SIG-M5 treated with dmso at 0.1 percent for 504 hours (cell line): ENCODE measurements around the gene EGR1.

Experiments
- DNase-seq: peaks from one replicate; lab custom pipeline; 2025; ENCODE audit not compliant: unreplicated experiment; lab: John Stamatoyannopoulos, UW

EGR1 gene

DNA sequence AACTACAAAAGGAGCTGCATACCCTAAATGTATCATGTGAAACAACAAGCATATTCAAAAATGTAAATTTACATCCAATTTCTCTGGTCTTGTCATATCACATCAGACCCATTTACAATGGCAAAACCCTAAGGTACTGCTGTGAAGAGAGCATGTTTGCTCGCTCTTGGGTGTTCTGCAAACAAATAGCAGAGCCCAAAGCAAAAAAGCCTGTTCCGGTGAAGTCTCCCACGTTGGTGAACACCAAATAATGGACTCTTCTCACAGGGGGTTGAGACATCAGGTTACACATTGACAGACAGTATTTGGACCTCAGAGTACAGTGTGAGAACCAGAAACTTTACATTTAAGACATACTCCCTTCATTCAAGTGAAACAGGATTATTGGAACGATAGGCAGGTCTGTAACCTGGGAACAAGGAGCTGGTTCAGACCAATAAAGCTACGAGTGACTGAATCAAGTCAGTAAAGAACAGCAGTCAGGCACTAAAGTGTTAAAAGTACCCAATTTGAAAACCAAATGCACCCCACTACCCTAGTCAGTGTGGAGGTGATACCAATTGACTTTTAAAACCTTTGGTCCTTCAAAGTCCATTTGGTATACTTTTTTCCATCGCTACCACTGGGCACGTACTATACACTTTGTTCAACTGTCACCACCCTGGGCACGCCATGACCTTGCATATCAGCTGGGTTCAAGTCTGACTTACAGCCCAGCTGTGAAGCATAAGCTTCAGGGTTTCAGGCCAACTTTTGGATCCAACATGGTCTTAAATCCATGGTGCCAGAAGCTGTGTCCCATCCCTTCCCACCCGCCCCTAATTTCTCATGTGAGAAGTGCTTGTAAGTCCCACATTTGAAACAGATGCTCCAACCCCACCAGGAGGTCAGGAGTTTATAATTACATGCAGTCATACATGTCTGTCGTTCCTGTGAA is 41.4 kb downstream of the EGR1 start:
- DNase-seq = no peak

DNA sequence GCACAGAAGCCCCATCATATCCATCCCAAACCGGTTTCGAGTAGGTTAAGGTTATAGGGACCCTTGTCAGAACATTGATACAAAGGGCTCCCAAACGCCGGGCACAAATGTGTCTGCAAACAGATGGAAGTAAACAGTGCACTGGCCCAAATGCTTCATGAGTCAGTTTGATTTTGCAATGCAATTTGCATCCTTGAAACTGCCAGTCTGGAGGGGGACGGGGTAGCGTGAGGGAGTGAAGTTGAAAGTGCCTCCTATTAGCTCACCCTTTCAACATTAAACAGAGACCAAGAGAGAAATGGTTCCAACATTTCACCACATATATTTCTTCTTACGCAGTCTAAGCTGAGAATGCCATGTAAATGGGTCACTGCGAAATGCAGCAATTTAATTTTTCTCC is 42.2 kb downstream of the EGR1 start:
- DNase-seq = peak; percentile 77

DNA sequence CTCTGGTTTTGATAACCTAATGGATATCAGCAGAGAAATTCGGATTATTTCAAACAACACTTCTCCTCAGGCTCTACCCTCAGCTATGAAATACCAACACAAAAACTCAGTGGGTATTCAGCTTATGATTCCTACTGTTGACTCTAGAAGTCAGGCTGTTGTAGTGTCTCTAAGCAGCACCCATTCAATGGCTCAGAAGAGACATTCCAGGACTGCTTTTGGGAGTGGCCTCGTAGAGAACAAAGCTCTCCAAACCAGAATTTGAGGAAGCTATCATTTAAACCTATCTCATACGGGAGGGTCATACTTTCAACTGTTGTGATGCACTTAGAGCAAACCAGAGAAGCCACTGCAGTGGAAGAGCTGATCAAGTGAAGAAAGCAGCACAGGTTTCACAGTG is 43.7 kb downstream of the EGR1 start:
- no peak for DNase-seq

DNA sequence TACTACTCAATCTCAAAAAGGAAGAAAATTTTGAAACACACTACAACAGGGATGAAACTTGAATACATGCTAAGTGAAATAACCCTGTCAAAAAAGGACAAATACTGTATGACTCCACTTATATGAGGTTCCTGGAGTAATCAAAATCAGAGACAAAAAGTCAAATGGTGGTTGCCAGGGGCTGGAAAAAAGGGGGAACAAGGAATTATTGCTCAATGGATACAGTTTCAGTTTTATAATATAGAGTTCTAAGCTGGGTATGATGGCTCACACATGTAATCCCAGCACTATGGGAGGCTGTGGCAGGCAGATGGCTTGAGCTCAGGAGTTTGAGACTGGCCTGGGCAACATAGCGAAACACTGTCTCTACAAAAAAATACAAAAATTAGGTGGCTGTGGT is 48.7 kb downstream of the EGR1 start:
- DNase-seq = peak; percentile 42

DNA sequence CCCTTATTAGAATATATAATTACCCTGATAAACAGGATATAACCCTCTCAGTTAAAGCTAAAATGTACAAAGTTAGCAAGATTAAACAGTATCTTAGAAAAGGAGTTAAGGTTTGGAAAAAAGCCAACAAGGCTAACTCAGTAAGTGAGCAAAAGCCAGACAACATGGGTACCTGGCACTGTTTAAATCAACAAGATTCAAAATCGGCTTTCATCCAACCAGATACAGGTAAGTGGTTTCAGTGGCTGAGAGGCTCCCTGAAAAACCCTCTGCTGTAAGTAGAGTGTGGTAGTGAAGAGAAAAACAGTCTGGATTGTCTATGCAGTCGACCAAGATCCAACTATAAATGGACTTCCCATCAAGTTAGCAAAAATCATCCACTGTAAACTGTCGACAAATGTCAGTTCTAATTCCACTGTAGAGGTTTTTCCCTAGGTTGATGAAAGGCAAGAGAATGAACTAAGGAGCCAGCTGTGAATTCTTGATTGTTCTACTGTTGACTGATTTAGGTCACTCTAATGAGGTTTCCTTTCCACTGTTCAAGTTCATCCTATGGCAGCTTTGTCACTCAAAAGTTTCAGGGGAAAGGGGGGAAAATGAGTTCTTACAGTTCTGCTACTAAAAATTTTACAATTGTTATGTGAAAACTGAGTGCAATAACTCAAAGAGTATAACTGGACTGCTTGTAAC is 50.4 kb downstream of the EGR1 start:
- DNase-seq = no peak

DNA sequence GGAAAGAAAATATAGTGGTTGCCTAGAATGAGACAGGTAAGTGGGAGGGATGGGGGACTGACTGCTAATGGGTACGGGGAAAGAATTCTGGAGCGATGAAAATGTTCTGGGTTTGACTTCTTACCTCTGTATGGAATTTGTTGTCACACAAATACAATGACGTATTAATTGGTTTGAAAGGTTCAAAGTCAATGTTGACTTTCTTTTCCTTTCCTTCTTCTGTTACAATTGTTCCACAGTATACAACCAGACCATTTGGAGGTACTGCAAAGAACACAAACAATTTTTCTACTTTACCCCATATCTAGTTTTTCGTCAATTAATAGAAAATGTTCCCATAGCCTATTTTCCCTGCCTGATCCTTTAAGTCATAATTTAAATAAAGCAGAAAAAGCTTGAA is 52.2 kb downstream of the EGR1 start:
- no peak for DNase-seq
